A549 (cell line): ENCODE results near the gene PKP1.

Experiments
- CEBPB ChIP-seq, 2 experiments: fragments of >200 bp in 1 of 2; sonication (Bioruptor Twin) in 1 of 2; formaldehyde crosslinking in 1 of 2; IDR thresholded peaks; 2 replicates each; pipeline ENCODE4 v1.6.1; 2012 to 2016
- CTCF ChIP-seq: fragments of >200 bp; sonication (Bioruptor Twin); formaldehyde crosslinking; IDR thresholded peaks from 3 replicates; pipeline ENCODE4 v1.5.1; 2016
- EP300 ChIP-seq, 2 experiments: fragments of >200 bp; sonication (Bioruptor Twin); formaldehyde crosslinking; IDR thresholded peaks; 2 replicates in 1 of 2; 3 replicates in 1 of 2; pipeline ENCODE4 v1.6.1; 2016 to 2017
- HES2 ChIP-seq: fragments of >200 bp; sonication (Bioruptor Twin); formaldehyde crosslinking; IDR thresholded peaks from 2 replicates; pipeline ENCODE4 v1.6.1; 2016
- MAFK ChIP-seq: fragments of 450-650 bp; IDR thresholded peaks from 2 replicates; pipeline ENCODE4 v1.6.1; 2014; ENCODE audit not compliant: partially characterized antibody
- MAZ ChIP-seq: fragments of 150-350 bp; IDR thresholded peaks from 2 replicates; pipeline ENCODE4 v1.6.1; 2014; ENCODE audit warnings: antibody characterized with exemption, low read depth, low read length, borderline replicate concordance
- RFX5 ChIP-seq: fragments of 450-650 bp; IDR thresholded peaks from 2 replicates; pipeline ENCODE4 v1.7.1; 2014; ENCODE audit warnings: antibody characterized with exemption, mild to moderate bottlenecking, moderate library complexity
- TP53 ChIP-seq: fragments of 250-450 bp; sonication (Bioruptor Pico); IDR thresholded peaks from 2 replicates; pipeline ENCODE4 v1.5.0; 2021; ENCODE audit warnings: mild to moderate bottlenecking, moderate library complexity

GRCh38 chr1:201241736-201242135, 41.6 kb upstream of the PKP1 start:
- TF ChIP-seq CTCF (no peak), MAZ (no peak), MAFK (no peak), EP300 (IDR thresholded peaks at IDR 0.05) (no peak), RFX5 (no peak), CEBPB (IDR thresholded peaks at IDR 0.05) (no peak), TP53 (no peak), HES2 (no peak)
